ENCODE results near the gene ERBIN.
A peak's percentile ranks its signal among the peaks of the same experiment; 100 is the strongest.
"Not testable (repeated sequence)": the region's sequence is repeated elsewhere in the genome, so short reads cannot be mapped to it uniquely, and the experiment has no call there.

The ERBIN gene

DNA sequence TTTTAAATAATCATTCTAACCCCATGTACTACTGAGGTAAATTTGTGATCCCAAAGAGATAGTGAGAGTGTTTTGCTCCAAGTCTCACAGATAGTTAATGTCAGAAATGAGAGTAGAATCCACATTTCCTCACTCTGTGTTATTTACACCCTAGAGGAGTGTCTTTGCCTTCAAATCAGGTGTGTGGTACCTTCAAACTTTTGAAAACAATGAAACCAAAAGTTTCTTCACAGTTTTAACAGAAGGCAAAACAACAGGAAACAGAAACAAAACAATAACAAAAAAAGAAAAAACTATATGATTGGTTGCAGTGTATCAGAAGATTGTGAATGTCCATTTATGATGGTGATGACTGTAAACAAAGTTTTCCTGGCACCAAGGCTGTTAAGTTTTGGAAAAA is 85.9 kb downstream of the ERBIN start:
- FAIRE-seq (peak; percentile 78), DNase-seq (ENCODE audit: insufficient read length, low spot score) (no peak)
- TF ChIP-seq PAX5 (IDR thresholded peaks at IDR 0.05; ENCODE audit: insufficient read depth, low read length, severe bottlenecking): no peak
- no peak for TF ChIP-seq SPI1 (IDR thresholded peaks at IDR 0.05; ENCODE audit: low read depth, low read length)
- no peak for TF ChIP-seq POLR2AphosphoS5 (IDR thresholded peaks at IDR 0.05; ENCODE audit: low read depth, low read length)
- TF ChIP-seq POU2F2 (IDR thresholded peaks at IDR 0.05; ENCODE audit: low read depth, low read length): no peak
- no peak for TF ChIP-seq TAF1 (IDR thresholded peaks at IDR 0.05; ENCODE audit: low read depth, low read length)
- TF ChIP-seq POLR2A (IDR thresholded peaks at IDR 0.05; ENCODE audit: low read depth, low read length): no peak

DNA sequence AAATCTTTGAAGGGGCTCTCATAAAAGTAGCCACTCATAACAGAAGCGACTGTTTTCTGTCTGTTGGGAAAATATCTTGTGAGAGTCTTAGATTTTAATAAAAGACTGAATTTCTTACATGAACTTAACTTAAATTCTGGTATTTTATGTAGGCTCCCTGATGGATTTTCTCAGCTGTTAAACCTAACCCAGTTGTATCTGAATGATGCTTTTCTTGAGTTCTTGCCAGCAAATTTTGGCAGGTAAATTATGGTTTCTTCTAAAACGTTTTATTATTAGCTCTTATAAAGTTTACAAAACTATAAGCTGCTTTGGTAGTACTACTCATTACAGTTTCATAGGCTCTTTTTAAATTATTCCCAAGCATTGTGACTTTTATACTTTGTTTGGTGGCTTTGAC is 87.0 kb downstream of the ERBIN start:
- FAIRE-seq: no peak
- DNase-seq (ENCODE audit: insufficient read length, low spot score): no peak
- TF ChIP-seq TAF1 (IDR thresholded peaks at IDR 0.05; ENCODE audit: low read depth, low read length): no peak

DNA sequence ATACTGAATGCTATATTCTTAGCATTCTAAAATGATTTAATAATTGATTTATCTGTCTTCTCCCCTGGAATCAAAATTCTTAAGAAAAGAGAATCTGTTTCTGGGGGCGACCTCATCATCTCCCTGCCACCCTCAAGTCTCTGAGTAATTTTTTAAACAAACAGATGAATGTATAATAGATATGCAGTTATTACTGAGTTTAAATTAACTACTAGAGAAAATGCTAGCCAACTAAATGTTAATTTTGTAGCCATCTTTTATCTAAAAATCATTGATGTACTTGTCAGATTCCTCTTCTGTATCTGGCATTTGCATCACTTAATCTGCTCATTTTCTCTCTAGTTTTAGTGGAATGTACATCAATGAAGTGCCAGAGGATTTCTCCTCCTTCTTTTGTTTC is 87.5 kb downstream of the ERBIN start:
- FAIRE-seq (no peak), DNase-seq (ENCODE audit: insufficient read length, low spot score) (no peak)
- TF ChIP-seq TAF1 (IDR thresholded peaks at IDR 0.05; ENCODE audit: low read depth, low read length) (no peak), POLR2A (IDR thresholded peaks at IDR 0.05; ENCODE audit: low read depth, low read length) (no peak), PAX5 (IDR thresholded peaks at IDR 0.05; ENCODE audit: insufficient read depth, low read length, severe bottlenecking) (no peak), POLR2AphosphoS5 (IDR thresholded peaks at IDR 0.05; ENCODE audit: low read depth, low read length) (no peak), SPI1 (IDR thresholded peaks at IDR 0.05; ENCODE audit: low read depth, low read length) (no peak), POU2F2 (IDR thresholded peaks at IDR 0.05; ENCODE audit: low read depth, low read length) (no peak)

DNA sequence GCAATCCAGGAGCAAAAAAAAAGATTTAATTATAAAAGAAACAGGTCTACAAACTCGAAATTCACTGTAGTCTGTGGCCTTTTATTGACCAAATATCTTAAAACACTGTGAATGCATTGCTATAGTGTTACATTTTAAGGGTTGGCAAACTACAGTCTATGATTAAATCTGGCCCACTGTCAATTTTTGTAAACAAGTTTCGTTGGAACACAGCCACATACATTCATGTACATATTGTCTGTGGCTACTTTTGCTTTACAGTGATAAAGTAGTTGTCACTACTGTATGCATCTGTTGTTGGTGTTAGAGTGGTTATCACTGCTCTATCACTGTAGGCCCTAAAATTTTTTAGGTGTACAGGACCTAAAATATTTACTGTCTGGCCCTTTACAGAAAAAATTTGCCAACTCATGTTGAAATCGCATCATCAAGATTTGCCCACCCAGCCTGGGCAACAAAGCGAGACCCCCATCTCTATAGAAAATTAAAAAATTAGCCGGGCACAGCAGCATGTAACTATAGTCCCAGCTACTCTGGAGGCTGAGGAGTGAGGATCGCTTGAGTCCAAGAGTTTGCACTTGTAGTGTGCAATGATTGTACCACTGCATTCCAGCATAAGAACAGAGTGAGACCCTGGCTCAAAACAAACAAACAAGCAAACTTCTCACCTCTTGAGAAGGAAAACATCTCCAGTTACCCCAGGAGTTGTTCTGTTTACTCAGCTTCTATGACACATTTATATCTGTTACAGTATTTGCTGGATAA is 89.0 kb downstream of the ERBIN start:
- FAIRE-seq: no peak
- TF ChIP-seq POU2F2 (IDR thresholded peaks at IDR 0.05; ENCODE audit: low read depth, low read length): no peak
- no peak for TF ChIP-seq POLR2AphosphoS5 (IDR thresholded peaks at IDR 0.05; ENCODE audit: low read depth, low read length)
- TF ChIP-seq SPI1 (IDR thresholded peaks at IDR 0.05; ENCODE audit: low read depth, low read length): no peak
- no peak for TF ChIP-seq POLR2A (IDR thresholded peaks at IDR 0.05; ENCODE audit: low read depth, low read length)
- TF ChIP-seq TAF1 (IDR thresholded peaks at IDR 0.05; ENCODE audit: low read depth, low read length): no peak
- no peak for TF ChIP-seq PAX5 (IDR thresholded peaks at IDR 0.05; ENCODE audit: insufficient read depth, low read length, severe bottlenecking)

DNA sequence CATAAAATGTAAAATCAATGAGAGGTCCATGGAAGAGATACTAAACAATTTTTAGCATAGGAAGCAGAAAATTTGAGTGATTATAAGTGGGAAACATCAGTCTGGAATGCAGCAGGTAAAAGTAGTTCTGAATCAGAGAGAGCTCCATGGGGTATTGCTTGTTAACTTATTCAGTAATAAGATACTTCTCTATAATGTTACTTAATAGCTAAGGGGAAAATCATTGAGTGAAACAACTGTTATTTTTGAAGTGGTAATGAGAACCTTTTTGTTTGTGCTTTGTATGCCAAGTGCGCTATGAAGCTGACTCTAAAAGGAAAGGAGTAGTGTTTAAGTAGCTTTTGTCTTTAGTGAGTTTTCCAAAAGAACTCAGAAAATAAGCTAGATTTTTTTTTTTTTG is 95.2 kb downstream of the ERBIN start:
- FAIRE-seq (no peak), DNase-seq (ENCODE audit: insufficient read length, low spot score) (no peak)

More for the DNA sequence above, 89.0 kb downstream of the ERBIN start:
- DNase-seq (ENCODE audit: insufficient read length, low spot score): no peak

DNA sequence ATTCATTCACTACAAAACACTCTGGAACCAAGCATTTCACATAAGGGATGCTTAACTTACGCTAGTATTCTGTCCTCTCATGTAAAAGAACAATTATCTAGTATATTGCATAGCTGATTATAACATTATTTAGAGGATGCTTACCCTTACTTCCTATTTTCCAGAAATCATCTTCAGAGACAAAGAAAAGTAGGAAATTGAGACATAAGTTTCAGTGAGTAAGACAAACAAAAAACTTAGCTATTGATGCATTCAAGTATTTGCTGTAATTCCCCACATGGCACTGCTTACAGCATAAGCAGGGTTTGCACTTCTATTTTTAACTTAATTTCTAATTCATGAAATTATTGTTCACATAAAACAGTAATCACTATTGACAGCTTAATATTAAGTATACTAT is 112.9 kb downstream of the ERBIN start:
- TF ChIP-seq PAX5 (IDR thresholded peaks at IDR 0.05; ENCODE audit: insufficient read depth, low read length, severe bottlenecking): no peak
- TF ChIP-seq POLR2AphosphoS5 (IDR thresholded peaks at IDR 0.05; ENCODE audit: low read depth, low read length): no peak
- no peak for TF ChIP-seq POU2F2 (IDR thresholded peaks at IDR 0.05; ENCODE audit: low read depth, low read length)
- TF ChIP-seq TAF1 (IDR thresholded peaks at IDR 0.05; ENCODE audit: low read depth, low read length): no peak
- FAIRE-seq (no peak), DNase-seq (ENCODE audit: insufficient read length, low spot score) (no peak)

More for the DNA sequence above, 95.2 kb downstream of the ERBIN start:
- TF ChIP-seq TAF1 (IDR thresholded peaks at IDR 0.05; ENCODE audit: low read depth, low read length): no peak

DNA sequence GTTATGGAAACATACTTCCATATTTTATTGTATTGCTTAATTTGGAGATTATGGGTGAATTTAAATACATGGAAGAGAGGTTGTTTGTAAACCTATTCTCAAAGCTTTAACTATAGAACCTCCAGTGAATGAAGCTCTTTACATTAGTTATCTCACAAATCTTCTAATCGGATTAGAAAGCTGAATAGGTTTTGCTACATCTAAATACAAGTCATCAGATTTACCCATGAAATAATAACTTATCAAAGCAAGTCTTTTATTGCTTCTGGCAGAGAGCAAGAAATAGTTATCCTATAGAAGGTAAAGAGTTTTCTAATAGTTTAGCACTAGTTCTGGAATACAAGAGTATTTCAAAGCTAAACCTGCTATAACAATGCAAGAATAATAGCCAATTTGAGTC is 113.3 kb downstream of the ERBIN start:
- no peak for FAIRE-seq
- DNase-seq (ENCODE audit: insufficient read length, low spot score): no peak

DNA sequence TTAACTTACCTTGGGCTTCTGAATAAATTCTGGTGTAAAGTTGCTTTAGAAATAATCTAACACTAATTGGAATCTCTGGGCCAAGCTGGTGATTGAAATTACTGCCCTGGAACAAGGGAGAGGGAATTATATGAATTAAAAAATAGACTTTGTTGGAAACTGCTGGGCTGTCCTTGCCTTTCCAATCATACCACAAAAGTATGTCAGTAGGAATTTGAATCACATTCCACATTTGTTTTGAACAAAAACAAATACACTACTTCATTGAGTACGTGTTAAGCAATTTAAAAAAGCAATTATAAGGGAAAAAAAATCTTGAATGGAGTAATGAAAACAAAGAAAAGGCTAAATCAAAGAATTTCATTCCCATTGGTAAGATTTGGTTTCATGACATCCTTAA is 115.3 kb downstream of the ERBIN start:
- DNase-seq (ENCODE audit: insufficient read length, low spot score): no peak
- FAIRE-seq: no peak
- TF ChIP-seq PAX5 (IDR thresholded peaks at IDR 0.05; ENCODE audit: insufficient read depth, low read length, severe bottlenecking) (no peak), POLR2A (IDR thresholded peaks at IDR 0.05; ENCODE audit: low read depth, low read length) (no peak), POU2F2 (IDR thresholded peaks at IDR 0.05; ENCODE audit: low read depth, low read length) (no peak), SPI1 (IDR thresholded peaks at IDR 0.05; ENCODE audit: low read depth, low read length) (no peak), TAF1 (IDR thresholded peaks at IDR 0.05; ENCODE audit: low read depth, low read length) (no peak), POLR2AphosphoS5 (IDR thresholded peaks at IDR 0.05; ENCODE audit: low read depth, low read length) (no peak)

More for the DNA sequence above, 113.3 kb downstream of the ERBIN start:
- TF ChIP-seq POU2F2 (IDR thresholded peaks at IDR 0.05; ENCODE audit: low read depth, low read length) (no peak), POLR2AphosphoS5 (IDR thresholded peaks at IDR 0.05; ENCODE audit: low read depth, low read length) (no peak), PAX5 (IDR thresholded peaks at IDR 0.05; ENCODE audit: insufficient read depth, low read length, severe bottlenecking) (no peak), TAF1 (IDR thresholded peaks at IDR 0.05; ENCODE audit: low read depth, low read length) (no peak)

DNA sequence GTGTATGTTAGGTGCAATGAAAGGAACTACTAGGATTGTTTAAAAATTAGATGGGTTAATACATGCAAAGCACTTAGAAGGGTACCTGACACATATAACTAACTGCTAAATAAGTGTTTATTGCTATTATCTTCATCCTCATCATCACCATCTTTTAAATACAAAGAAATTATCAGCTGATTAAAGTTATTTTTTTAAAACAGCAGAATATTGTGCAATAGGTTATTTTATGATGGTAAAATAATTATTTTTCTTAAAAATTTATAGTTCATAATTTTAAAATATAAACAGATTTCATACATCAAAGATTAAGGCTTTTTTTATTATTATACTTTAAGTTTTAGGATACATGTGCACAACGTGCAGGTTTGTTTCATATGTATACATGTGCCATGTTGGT is 130.9 kb downstream of the ERBIN start:
- FAIRE-seq (no peak), DNase-seq (ENCODE audit: insufficient read length, low spot score) (no peak)
- TF ChIP-seq PAX5 (IDR thresholded peaks at IDR 0.05; ENCODE audit: insufficient read depth, low read length, severe bottlenecking) (no peak), POLR2A (IDR thresholded peaks at IDR 0.05; ENCODE audit: low read depth, low read length) (no peak), POU2F2 (IDR thresholded peaks at IDR 0.05; ENCODE audit: low read depth, low read length) (no peak), SPI1 (IDR thresholded peaks at IDR 0.05; ENCODE audit: low read depth, low read length) (no peak), POLR2AphosphoS5 (IDR thresholded peaks at IDR 0.05; ENCODE audit: low read depth, low read length) (no peak), TAF1 (IDR thresholded peaks at IDR 0.05; ENCODE audit: low read depth, low read length) (no peak)

DNA sequence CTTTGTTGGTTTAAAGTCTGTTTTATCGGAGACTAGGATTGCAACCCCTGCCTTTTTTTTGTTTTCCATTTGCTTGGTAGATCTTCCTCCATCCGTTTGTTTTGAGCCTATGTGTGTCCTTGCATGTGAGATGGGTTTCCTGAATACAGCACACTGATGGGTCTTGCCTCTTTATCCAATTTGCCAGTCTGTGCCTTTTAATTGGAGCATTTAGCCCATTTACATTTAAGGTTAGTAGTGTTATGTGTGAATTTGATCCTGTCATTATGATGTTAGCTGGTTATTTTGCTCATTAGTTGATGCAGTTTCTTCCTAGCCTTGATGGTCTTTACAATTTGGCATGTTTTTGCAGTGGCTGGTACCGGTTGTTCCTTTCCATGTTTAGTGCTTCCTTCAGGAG is 134.9 kb downstream of the ERBIN start:
- DNase-seq (ENCODE audit: insufficient read length, low spot score); FAIRE-seq: not testable (repeated sequence)

DNA sequence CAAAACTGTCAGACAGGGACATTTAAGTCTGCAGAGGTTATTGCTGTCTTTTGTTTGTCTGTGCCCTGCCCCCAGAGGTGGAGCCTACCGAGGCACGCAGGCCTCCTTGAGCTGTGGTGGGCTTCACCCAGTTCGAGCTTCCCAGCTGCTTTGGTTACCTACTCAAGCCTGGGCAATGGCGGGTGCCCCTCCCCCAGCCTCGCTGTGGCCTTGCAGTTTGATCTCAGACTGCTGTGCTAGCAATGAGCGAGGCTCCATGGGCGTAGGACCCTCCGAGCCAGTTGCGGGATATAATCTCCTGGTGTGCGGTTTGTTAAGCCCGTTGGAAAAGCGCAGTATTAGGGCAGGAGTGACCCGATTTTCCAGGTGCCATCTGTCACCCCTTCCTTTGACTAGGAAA is 136.7 kb downstream of the ERBIN start:
- not testable (repeated sequence) for DNase-seq (ENCODE audit: insufficient read length, low spot score); FAIRE-seq
